HG03439 (cell line): ENCODE data around the gene NF2.

ENCODE experiments used
- ATAC-seq: cut with Tn5 transposase; IDR thresholded peaks from one replicate; pipeline ENCODE4 v1.9.1; 2021; ENCODE audit warnings: mild to moderate bottlenecking, moderate library complexity; ENCODE audit not compliant: unreplicated experiment

Gene NF2

DNA sequence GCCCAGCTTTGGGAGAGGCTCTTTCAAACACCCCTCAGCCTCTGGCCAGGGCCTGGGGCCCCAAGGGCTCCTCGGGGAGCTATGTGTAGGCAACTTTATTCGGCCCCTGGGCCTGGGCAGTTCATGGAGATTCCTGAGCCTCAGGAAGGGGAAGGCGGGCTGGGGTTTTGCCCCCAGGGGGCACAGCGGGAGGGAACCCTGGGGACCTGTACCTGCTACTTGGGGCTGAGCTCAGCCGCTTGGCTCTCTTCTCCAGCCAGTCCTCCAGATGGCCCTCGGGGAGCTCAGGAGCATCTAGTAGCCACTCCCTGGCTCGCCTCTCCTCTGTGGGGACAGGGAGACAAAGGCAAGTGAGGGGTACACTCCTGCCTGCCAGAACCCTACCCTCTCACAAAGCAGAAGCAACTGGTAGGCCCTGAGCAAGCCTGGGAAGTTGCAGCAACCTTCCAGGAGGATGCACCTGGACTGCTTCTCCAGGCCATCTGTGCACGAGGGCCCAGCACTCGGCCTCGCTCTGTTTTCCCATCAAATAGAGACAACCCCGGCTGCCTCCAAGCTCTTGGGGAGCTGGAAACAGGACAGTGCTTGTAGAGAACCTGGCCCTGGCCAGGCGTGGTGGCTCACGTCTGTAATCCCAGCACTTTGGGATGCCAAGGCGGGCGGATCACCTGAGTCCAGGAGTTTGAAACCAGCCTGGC, 134.8 kb downstream of the NF2 start:
- no peak for ATAC-seq

DNA sequence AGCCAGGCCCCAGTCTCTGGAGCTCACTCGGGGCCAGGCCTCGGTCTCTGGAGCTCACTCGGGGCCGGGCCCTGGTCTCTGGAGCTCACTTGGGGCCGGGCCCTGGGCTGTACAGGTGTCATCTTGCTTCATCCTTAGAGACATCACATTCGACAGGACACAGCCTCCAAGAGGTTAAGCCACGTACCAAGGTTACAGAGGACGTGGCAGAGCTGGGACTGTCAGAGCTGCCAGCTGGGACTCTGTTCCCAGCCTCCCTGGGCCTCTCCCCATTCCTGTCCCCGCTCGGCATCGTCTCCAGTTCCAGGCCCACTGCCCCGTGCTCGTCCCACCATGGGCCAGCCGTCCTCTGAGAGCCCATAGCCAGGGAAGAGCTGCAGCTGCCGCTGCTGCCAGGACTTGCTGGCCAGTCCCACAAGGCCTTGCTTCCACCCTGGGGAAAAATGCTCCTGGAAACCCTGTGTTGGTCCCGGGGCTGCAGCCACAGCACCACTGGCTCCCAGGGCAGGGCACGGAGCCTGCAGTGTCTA, 136.0 kb downstream of the NF2 start:
- no peak for ATAC-seq

DNA sequence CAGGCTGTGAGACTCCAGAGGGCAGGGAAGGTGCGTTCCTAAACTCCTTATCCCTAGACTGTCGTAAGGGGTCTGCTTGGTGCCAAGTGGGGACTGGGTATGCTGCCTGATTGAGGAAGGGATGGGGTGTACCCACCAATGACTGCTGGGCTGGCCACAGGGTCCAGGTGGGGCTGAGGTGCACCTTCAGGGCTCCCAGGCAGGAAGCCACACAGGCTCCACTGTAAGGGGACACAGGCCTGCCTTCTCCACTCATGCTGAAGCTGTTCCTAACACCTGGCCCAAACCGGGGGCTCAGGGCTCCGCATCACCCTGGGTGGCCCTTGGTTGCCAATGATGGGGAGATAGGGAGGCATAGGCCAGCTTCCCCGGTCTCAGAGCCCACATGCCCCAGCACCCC, 136.8 kb downstream of the NF2 start:
- no peak for ATAC-seq

DNA sequence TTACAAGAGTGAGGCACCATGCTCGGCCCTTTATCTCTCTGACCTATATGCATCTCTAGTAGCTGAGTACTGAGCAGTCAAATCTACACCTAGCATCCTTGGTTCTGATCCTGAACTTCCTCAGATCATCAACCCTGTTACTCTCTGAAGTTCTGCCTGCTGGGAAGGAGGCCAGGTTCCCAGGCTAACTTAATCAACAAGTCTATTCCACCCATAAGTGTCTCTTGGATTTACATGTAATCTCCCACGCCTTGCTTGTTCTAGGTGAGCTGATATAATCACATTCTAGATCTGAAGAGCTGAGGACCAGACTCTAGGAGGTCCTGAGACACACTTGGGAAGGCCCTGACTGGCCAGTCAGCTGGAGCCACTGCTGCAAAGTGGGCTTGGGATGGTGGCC, 138.5 kb downstream of the NF2 start:
- no peak for ATAC-seq

DNA sequence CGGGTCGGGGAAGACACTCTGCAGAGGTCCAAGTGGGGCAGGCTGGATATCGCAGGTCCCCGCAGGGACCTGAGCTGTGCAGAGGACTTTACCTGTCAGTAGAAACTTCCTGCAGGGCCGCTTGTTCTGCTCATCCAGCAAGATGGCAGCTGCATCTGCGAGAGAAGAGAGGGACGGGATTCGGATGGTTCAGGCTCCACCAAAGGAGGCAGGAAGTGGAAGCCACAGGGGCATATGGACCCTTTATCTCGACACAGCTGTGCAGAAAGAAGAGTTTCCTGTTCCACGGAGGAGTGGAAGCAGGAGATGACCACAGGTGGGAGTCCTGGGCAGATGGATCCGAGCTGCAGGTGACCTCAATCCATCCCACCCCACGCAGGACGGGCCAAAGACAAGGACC, 138.9 kb downstream of the NF2 start:
- no peak for ATAC-seq

DNA sequence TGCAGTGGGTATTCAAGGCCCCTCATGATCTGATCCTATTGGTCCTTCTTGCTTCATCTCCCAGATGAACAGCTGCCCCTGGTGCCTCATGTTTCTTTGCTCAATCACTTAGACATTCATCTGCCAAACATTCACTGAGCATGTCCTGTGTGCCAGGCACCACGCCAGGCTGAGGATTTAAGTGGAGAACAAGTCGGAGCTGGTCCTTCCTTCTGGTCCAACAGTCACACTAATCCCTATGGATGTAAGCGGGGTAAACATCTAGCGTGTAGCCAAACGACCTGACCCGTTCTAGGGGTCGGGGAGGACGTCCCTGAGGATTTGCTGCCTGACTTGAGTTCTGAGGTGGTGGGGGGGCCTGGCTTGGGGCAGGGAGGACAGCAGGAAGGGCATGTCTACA, 141.5 kb downstream of the NF2 start:
- ATAC-seq = no peak

DNA sequence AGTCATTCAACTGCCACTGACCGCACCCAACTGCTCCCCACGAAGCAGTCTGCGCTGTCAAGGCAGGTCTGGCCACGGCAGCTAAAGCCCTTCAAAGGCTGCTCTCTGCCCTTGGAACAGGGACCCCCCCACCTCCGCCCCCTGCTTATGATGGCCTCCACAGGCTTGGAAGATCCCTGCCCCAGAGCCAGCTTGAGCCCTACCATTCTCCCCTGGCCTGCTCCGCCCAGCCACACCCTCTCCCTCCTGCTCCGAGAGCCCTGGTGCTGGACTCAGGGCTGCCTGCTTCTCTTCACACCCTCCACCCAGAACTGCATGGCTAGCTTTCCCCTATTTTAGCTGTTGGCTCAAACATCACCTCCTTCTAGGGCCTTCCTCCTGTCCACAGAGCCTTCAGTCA, 144.4 kb downstream of the NF2 start:
- no peak for ATAC-seq
